GM12875 (cell line): ENCODE results near the gene NINL.
"Not testable (repeated sequence)": the region's sequence is repeated elsewhere in the genome, so short reads cannot be mapped to it uniquely, and the experiment has no call there.

ENCODE experiments used
- H3K4me3 ChIP-seq: one replicate; pipeline ENCODE4 v1.5.1; 2011; ENCODE audit warnings: low read depth, low read length, control low read depth
- CTCF ChIP-seq: IDR thresholded peaks from 2 replicates; pipeline ENCODE4 v1.5.1; 2011; ENCODE audit warnings: low read depth, mild to moderate bottlenecking, control low read depth, inconsistent platforms, low read length, moderate library complexity, borderline replicate concordance; ENCODE audit not compliant: insufficient read depth

NINL gene

GRCh38 chr20:25507385-25508082 is 77.8 kb downstream of the NINL start:
- H3K4me3 ChIP-seq: no peak overlapping the region
- no peak for TF ChIP-seq CTCF

- no peak overlapping the region for H3K4me3 ChIP-seq
- TF ChIP-seq CTCF: no peak
These were observed 80.8 kb downstream of the NINL start for GRCh38 chr20:25504366-25505135.

GRCh38 chr20:25503936-25504335 is 81.4 kb downstream of the NINL start:
- TF ChIP-seq CTCF: no peak
- H3K4me3 ChIP-seq: no peak overlapping the region

GRCh38 chr20:25503051-25503639 is 82.2 kb downstream of the NINL start:
- H3K4me3 ChIP-seq: not testable (repeated sequence)

- TF ChIP-seq CTCF: no peak
- H3K4me3 ChIP-seq: no peak overlapping the region
These were observed 84.4 kb downstream of the NINL start for GRCh38 chr20:25500880-25501351.

GRCh38 chr20:25499855-25500434 is 85.4 kb downstream of the NINL start:
- no peak for TF ChIP-seq CTCF

GRCh38 chr20:25499031-25499430 is 86.3 kb downstream of the NINL start:
- TF ChIP-seq CTCF: no peak
- H3K4me3 ChIP-seq: no peak overlapping the region

More at GRCh38 chr20:25499855-25500434, 85.4 kb downstream of the NINL start:
- no peak overlapping the region for H3K4me3 ChIP-seq
